Endometrial microvascular endothelial cells (primary cell): ENCODE results near the gene RASL11A. TPM values are rescaled to one million over a fixed set of nuclear protein-coding genes. Genes with fewer than 3 reads are reported as not detected.
"Not testable (repeated sequence)": the region's sequence is repeated elsewhere in the genome, so short reads cannot be mapped to it uniquely, and the experiment has no call there.

Source experiments
- in situ Hi-C: cut with HindIII; loops from 2 replicates; pipeline ENCODE4 v1.10.0; 2017; ENCODE audit warnings: low sequenced_read_pairs, low pct_unique_long_range_greater_than_20kb; ENCODE audit errors: inconsistent ontology term
- total RNA-seq: library from RNA; depleted of rRNA; stranded (reverse); fragments of >200 nt; gene quantifications from one replicate; pipeline ENCODE4 v1.2.3, GENCODE V29; 2015; ENCODE audit errors: inconsistent ontology term

Gene RASL11A, protein sequence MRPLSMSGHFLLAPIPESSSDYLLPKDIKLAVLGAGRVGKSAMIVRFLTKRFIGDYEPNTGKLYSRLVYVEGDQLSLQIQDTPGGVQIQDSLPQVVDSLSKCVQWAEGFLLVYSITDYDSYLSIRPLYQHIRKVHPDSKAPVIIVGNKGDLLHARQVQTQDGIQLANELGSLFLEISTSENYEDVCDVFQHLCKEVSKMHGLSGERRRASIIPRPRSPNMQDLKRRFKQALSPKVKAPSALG
- total RNA-seq, result 14.9 TPM

DNA sequence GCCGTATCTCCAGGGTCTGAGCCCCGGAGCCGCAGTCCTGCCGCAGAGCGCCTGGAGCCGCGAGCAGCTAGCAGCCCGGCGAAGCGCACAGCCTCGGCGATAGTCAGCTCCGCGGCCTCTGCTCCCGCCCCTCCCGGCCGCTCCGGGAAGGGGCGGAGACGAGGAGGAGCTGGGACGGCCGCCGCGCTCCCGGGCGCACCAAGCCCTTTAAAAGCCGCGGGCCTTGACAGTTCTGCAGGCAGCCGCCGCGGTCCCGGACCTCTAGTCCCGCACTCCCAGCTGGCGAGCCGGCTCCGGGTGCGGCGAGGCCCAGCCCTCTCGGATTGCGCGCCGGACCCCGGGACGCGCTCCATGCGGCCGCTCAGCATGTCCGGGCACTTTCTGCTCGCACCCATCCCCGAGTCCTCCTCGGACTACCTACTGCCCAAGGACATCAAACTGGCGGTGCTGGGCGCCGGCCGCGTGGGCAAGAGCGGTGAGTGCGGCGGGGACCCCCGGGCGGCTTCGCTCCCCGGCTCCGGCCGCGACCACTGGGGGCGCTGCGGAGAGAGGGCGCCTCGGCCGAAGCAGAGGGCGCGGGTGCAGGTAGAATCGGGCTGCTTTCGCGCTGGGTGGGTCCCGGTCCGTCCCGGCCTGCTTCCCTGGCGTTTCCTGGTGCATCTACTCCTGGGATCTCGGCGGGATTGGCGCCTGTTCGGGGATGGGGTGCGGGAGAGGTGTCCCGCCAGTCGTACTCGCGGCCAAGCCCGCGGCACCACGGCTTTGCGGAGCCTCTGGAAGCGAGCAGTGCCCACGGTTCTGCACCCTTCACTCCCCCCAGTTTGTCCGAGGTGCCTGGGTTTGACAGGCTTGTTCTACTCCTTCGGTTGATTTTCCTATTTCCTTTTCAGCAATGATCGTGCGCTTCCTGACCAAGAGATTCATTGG, at the start of gene RASL11A:
Gene RASL11A, plus strand, starts transcription at position 237 of the 927 bp plus-strand sequence. Its CDS starts 115 bp downstream, at position 352.
- in situ Hi-C loops, result no loop called here

DNA sequence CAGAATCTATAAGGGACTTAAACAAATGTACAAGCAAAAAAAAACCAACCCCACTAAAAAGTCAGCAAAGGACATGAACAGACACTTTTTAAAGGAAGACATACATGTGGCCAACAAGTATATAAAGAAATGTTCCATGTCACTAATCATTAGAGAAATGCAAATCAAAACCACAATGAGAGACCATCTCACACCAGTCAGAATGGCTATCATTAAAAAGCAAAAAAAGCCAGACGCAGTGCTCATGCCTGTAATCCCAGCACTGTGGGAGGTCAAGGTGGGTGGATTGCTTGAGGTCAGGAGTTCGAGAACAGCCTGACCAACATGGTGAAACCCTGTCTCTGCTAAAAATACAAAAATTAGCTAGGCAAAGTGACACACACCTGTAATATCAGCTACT, 48.5 kb upstream of the RASL11A start:
- in situ Hi-C loops, result not testable (repeated sequence)

DNA sequence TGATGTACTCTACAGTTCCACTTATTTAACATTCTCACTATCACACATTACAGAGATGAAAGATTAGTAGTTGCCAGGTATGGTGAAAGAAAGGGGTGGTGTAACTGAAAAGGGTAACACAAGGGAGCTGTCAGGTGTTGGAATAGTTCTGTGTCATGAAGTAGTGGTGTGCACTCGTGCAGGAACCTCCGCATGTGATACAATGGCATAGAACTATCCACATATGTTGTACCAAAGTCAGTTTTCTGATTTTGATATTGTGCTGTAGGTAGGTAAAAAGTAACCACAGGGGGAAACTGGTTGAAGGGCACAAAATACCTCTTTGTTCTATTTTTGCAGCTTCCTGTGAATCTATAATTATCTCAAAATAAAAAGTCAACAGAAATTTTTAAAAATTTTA, 43.6 kb upstream of the RASL11A start:
- in situ Hi-C loops, result no loop called here

DNA sequence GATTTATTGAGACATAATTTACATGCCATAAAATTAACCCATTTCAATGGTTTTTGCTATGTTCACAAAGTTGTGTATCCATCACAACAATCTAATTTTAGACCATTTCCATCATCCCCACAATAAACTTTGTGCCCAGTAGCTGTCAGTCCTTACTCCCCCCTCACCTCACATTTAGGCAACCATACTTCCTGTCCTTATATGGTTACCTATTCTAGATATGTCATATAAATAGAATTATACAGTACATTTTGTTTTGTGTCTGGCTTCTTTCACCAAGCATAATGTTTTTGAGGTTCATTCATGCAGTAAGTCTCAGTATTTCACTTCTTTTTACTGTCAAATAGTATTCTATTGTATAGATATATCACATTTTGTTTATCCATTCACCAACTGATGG, 42.5 kb upstream of the RASL11A start:
- in situ Hi-C loops, result no loop called here

DNA sequence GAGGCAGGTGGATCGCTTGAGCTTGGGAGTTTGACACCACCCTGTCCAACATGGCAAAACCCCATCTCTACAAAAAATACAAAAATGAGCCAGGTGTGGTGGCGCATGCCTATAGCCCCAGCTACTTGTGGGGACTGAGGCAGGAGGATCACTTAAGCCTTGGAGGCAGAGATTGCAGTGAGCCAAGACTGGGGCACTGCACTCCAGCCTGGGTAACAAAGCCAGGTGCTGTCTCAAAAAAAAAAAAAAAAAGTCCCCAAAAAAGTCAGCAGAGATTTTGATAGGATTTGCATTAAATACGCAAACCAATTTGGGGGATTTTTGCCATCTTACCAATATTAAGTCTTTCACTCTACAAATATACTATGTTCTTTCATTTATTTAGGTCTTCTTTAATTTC, 41.0 kb upstream of the RASL11A start:
- in situ Hi-C loops, result no loop called here

DNA sequence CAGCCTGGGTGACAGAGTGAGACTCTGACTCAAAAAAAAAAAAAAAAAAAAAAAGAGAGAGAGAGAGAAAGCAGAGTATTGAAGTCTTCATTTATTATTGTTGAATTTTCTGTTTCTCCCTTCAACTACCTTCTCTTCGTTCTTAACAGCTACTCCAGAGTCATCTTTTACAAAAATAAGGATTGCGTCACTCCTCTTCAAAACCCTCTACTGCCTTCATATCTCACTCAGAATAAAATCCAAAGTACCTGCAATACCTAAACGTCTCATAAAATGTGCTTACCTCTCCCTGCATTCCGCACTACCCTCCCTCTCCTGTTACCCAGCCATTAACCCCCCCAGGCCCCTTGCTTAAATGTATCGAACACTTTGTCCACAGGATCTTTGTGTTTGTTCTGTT, 36.7 kb upstream of the RASL11A start:
- in situ Hi-C loops, result no loop called here

DNA sequence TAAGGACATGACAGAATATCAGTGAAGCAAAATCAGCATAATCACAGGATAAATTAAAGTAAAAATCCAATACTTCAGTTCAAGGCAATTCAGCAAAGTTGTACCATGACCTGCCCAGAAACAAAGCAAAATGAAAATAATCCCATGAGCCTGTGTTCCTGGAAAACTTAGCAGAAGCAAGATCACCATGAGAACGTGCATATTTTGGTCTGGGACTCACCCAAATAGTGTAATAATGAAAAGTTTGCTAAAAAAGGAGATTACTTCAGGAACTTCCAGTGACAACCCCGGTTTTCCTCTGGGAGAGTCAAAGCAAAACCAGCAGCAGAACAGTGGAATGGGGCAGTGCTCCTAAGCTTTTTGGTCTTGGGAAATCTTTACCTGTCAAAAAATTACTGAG, 34.2 kb upstream of the RASL11A start:
- in situ Hi-C loops, result no loop called here

DNA sequence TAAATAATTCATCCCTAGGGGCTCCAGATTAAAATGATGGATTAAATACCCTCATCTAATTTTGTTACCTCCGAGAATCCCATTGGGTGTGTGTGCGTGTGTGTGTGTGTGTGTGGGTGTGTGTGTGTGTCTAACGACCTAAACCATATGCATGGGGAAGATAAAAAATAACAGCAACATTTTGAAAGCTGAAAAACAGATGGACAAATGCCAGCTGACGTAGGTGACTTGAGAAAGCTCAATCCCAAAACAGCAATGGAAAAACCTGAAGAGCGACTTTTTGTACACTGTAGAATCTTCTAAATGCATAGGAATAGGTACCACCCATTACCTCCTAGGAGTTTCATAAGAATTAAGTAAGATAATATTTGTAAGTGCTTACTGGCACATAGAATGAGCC, 27.9 kb upstream of the RASL11A start:
- in situ Hi-C loops, result no loop called here

DNA sequence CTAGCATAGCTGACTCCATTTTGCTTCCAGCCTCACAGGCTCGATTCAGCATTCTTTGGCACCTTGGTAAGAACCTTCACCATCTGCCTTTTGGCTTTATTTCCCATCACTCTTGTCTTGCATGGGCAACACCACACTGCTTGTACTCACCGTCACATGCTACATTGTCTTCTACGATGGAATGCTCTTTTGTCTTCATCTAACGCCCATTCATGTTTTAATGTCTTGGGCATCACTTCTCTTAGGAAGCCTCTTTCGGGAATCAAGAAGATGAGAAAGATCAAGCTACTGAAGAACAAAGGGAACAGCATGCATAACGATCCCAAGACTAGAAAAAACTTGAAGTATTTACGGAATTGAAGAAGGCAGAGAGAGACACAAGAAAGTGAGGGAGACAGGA, 25.0 kb upstream of the RASL11A start:
- in situ Hi-C loops, result no loop called here

DNA sequence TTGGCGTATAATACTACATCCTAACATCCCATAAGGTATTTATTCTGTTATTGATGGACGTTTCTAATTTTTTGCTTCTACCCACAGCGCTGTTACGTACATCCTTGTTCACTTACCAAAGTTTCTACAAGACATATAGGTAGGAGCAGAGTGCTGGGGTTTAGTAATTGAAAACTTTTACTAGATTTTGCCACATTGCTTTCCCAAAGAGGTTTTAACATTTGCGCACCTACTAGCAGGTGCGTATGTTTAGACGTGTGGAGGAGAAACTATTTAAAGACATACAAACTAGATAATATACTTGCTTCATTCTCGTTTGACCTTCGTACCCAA, 19.8 kb upstream of the RASL11A start:
- in situ Hi-C loops, result no loop called here

DNA sequence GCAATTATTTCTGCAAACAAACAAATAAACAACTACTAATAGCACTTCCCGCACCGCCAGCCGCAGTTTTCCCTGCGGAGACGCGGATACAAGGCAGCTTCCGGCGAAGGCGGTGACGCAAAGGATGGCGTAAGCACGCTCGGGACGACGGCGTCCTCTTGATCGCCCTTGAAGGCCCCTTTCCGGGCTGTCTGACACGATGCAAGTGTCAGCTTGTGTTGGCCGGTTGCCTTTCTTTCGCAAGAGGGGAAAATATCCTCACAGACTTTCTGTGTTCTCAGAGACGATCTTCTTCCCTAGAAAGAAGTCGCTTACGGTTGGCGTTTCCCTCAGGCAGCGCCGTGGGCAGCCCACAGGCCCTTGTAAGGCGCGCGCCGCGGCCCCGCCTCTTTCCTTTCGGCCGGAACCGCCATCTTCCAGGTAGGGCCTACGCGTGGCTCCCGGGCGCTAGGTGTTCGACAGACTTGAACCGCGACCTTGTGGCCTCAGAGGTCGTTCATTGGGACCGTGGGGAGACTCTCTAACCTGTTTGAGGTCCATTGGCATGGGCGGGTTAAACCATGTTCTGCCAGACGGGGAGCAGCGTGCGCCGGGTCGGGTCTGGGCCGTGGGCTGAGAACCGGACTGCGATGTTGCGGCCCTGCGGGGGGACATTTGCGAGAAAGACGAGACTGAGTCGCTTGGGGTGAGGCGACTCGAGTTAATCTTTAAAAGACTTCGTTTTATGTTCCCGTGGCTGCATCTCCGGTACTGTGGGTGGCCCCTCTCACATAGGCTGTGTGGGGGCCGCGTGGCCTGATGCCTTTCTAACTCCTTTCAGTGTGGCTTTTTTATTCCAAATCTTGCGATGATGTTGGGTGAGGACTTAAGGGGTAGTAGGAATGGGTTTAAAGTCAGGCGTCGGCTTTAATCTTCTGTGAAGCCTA, 19.2 kb upstream of the RASL11A start, which contains the start of gene RPL21:
Gene RPL21, plus strand, starts transcription at position 393 of the 926 bp plus-strand sequence. CDS start 2,219 bp downstream, outside the sequence.
- in situ Hi-C loops, result no loop called here

DNA sequence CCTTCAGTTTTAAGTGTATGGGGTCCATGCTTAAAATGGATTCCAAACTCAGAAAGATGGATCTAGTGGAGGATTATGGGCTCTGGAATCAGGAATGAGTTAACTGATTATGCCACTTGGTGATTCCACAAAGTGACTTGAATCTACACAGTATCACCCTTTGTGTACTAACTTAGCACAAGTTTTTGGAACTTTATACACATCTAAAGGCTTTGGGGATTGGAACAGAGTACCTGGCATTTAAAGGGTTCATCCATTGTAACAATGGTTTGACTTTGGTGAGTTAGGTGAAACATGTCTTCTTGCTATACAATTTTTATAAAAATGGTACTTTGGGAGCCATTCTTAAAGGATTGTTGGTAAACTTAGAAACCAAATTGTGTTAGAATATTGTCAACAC, 18.2 kb upstream of the RASL11A start:
- in situ Hi-C loops, result no loop called here

DNA sequence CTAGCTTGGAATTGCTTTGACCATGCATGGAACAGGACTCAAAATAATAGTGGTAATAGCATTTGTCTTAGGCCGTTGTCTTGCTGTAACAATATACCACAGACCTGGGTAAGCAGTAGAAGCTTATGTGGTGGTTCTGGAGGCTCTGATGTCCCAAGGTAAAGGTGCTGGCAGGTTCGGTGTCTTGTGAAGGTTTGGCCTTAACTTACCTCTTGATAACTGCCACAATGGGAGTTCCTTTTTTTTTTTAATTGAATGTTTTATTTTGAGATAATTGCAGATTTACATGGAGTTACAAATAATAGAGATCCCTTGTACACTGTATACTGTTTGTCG, 13.4 kb upstream of the RASL11A start:
- in situ Hi-C loops, result no loop called here

DNA sequence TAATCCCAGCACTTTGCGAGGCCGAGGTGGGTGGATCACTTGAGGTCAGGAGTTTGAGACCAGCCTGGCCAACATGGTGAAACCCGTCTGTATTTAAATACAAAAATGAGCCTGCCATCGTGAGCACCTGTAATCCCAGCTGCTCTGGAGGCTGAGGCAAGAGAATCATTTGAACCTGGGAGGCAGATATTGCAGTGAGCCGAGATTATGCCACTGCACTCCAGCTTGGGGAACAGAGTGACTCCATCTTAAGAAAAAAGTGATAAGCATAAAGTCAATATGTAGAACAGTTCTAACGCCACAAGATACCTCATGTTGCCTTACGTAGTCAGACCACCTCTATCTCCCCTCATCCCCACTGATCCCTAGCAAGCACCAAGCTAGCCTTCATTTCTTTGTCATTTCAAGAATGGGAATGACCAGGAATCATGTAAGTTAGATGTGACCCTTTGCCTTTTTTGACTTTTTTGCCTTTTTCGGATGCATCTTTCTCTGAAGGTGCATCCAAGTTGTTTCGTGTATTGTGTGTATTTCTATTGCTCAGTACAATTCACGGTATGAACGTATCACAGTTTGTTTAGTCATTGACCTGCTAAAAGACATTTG, 12.9 kb upstream of the RASL11A start:
- in situ Hi-C loops, result no loop called here

DNA sequence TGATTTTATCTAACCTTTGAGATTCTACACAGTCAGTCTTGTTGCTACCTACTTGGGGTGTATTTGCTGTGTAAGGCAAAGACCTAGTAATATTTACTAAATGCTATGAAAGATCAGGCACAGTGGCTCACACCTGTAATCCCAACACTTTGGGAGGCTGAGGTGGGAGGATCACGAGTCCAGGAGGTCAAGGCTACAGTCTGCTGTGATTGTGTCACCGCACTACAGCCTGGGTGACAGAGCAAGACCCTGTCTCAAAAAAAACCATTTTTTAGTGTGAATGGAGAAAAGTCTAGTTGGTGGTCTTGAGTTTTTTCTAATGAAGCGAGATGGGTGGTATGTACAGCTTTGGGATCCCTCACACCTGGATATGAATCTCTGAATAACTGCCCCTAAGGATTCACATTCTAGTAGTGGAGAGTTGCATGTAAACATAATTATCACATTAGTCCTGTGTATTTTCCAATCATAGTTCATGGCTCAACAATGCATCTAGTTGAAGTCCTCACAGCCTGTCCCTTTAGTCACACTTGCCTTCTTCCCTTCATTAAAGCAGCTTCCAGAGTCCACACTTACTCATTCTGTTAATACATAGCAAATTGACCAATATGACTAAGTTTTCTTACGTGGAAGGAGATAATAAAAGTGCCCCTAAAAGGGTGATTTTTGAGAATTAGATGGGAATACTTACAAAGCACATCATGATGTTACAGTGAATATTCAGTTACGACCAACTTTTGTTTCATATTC, 11.8 kb upstream of the RASL11A start:
- in situ Hi-C loops, result no loop called here

DNA sequence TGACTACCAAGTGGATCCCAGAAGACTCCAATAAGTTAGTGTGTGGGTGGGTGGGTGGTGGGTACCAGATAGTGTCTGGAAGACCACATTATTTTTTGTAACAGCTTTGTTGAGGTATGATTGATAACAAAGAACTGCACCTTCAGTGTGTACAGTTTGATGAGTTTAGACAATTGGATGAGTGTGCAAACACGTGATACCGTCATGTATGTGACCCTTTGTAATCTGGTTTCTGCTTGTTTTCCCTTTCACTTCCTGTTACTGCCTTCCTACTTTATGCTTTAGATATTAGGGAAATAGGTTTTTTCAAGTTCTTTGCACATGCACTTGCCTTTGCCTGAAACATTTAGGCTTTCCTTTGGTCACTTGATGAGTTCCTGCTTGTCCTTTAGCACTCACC, 10.8 kb upstream of the RASL11A start:
- in situ Hi-C loops, result no loop called here

DNA sequence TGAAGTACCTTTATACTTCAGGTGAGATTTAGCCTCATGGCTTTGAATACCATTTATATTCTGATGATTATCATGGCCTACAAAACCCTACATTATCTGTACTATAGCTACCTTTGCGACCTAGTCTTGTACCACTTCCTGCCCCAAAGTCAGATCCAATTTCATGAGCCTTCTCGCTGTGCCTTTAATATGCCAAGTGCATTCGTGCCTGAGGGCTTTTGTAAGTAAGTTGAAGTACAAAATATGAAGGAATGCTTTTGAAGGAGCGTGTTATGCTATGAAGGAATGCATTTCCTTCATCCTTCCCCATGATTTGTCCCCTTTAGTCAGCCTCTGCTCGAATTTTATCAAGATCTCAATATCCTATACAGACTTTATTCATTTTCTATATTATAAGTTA, 9.2 kb upstream of the RASL11A start:
- in situ Hi-C loops, result no loop called here

DNA sequence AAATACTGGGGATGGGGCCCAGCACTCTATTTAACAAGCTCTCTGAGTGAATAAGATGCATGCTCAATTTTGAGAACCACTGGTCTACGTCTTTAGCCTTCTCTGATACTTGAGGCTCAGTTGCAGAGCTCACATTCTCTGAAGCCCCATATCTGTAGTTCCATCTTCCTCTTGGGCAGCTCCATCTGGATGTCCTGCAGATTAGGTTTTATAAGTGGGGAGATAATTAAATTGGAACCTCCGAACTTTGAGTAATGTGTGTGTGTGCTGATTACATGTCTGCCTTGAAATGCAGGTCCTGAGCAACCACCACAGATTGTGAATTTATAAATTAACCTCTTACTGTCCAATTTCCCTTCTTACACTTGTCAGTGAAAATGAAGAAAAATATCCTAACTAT, 7.2 kb upstream of the RASL11A start:
- in situ Hi-C loops, result no loop called here
